ENCODE measurements around the gene RASSF1. TPM values are rescaled to one million over a fixed set of nuclear protein-coding genes. Genes with fewer than 3 reads are reported as not detected.

The RASSF1 gene
- total and polyA plus RNA-seq, 2 of the 8 experiments (the other 6 are each of a cell fraction or from before 2014, with no cell fraction given) = 10.3 to 15.7 TPM

GRCh38 chr3:50321336-50322114 is 19.1 kb downstream of the RASSF1 start (continued):
- TF ChIP-seq CHD7 (IDR thresholded peaks at IDR 0.05; ENCODE audit: insufficient replicate concordance, low read length) = no peak
- TF ChIP-seq MAX (IDR thresholded peaks at IDR 0.05) = peak; percentile 41
- TF ChIP-seq ZNF274 (IDR thresholded peaks at IDR 0.05; ENCODE audit: borderline replicate concordance, extremely low read depth, low read length) = no peak
- no peak for TF ChIP-seq CEBPB (IDR thresholded peaks at IDR 0.05; ENCODE audit: low read depth, low read length)
- TF ChIP-seq JUN (IDR thresholded peaks at IDR 0.05; ENCODE audit: low read depth, low read length) = no peak
- TF ChIP-seq MAFK (IDR thresholded peaks at IDR 0.05; ENCODE audit: low read depth, low read length) = no peak
- no peak for TF ChIP-seq CBX5 (IDR thresholded peaks at IDR 0.05; ENCODE audit: low read depth, low read length)
- no peak for TF ChIP-seq KDM1A (IDR thresholded peaks at IDR 0.05; ENCODE audit: borderline replicate concordance, low read length)
- peak; percentile 99 for TF ChIP-seq PHF8 (conservative IDR thresholded peaks at IDR 0.05; ENCODE audit: low read depth, low read length)

Measured in H1 (cell line).